K562 (cell line): ENCODE measurements around the gene HSPA5. TPM values are rescaled to one million over a fixed set of nuclear protein-coding genes. Genes with fewer than 3 reads are reported as not detected.

Experiments used
- CBFB ChIP-seq: sonication (generic); formaldehyde crosslinking; IDR thresholded peaks from 2 replicates; pipeline ENCODE4 v1.4.0; 2020; ENCODE audit warnings: mild to moderate bottlenecking, missing genetic modification reagents
- CHAMP1 ChIP-seq: fragments of 450-650 bp; IDR thresholded peaks from 2 replicates; pipeline ENCODE4 v1.6.1; 2016; ENCODE audit warnings: mild to moderate bottlenecking
- ETV6 ChIP-seq, 3 experiments: fragments of 150-350 bp in 1 of 3; sonication (generic) in 1 of 3; formaldehyde crosslinking in 1 of 3; IDR thresholded peaks; 2 replicates each; pipeline versions ENCODE4 v1.6.1 to v1.8.0; 2014 to 2022; ENCODE audit warnings: borderline replicate concordance in 2 of 3, low read depth in 2 of 3, antibody characterized with exemption in 1 of 3, low read length in 1 of 3, mild to moderate bottlenecking in 1 of 3, missing genetic modification reagents in 1 of 3
- EWSR1 ChIP-seq: fragments of 450-650 bp; IDR thresholded peaks from 2 replicates; pipeline ENCODE4 v1.6.1; 2018; ENCODE audit warnings: borderline replicate concordance, mild to moderate bottlenecking, low read depth, moderate library complexity; ENCODE audit not compliant: partially characterized antibody
- HDAC3 ChIP-seq: fragments of 450-650 bp; IDR thresholded peaks from 2 replicates; pipeline ENCODE4 v1.6.1; 2018; ENCODE audit warnings: borderline replicate concordance, mild to moderate bottlenecking, moderate library complexity; ENCODE audit not compliant: partially characterized antibody
- MED1 ChIP-seq: sonication (generic); formaldehyde crosslinking; IDR thresholded peaks from 2 replicates; pipeline ENCODE4 v1.8.1; 2023; ENCODE audit warnings: missing genetic modification reagents, borderline replicate concordance
- NBN ChIP-seq: fragments of 450-650 bp; IDR thresholded peaks from 2 replicates; pipeline ENCODE4 v1.6.1; 2016; ENCODE audit warnings: low read depth, mild to moderate bottlenecking
- PATZ1 ChIP-seq: fragments of 250-450 bp; sonication (Bioruptor Pico); IDR thresholded peaks from 2 replicates; pipeline ENCODE4 v1.5.0; 2020; ENCODE audit warnings: mild to moderate bottlenecking, borderline replicate concordance
- TCF15 ChIP-seq: fragments of 250-450 bp; sonication (Bioruptor Pico); IDR thresholded peaks from 2 replicates; pipeline ENCODE4 v1.8.0; 2022; ENCODE audit warnings: moderate library complexity, mild to moderate bottlenecking, inconsistent platforms
- TGIF2 ChIP-seq: sonication (generic); formaldehyde crosslinking; IDR thresholded peaks from 2 replicates; pipeline ENCODE4 v1.8.1; 2022; ENCODE audit warnings: mild to moderate bottlenecking, missing genetic modification reagents, moderate library complexity
- U2AF2 ChIP-seq: fragments of 200-400 bp; formaldehyde crosslinking; optimal IDR thresholded peaks from 2 replicates; pipeline ENCODE3; 2017; ENCODE audit warnings: low read depth, mild to moderate bottlenecking, low read length
- ZEB2 ChIP-seq: fragments of 450-650 bp; IDR thresholded peaks from 2 replicates; pipeline ENCODE4 v1.6.1; 2016
- ZNF778 ChIP-seq: fragments of 450-650 bp; formaldehyde crosslinking; IDR thresholded peaks from 2 replicates; pipeline ENCODE4 v1.4.0; 2020; ENCODE audit warnings: mild to moderate bottlenecking, moderate library complexity
- polyA plus RNA-seq, 8 experiments: library from polyadenylated mRNA; depleted of rRNA in 4 of 8; stranded (reverse) in 5 of 8; unstranded in 3 of 8; fragments of >200 nt; fragmentation: Nextera tagmentation in 2 of 8; fragmentation: Illumina TruSeq in 1 of 8; extraction: Ambion mirVana in 2 of 8; extraction: Trizol in 1 of 8; gene quantifications; 2 replicates each; pipeline versions ENCODE4 v1.2.1 to v1.2.3, GENCODE V29; 2011 to 2014; ENCODE audit warnings: inconsistent platforms in 1 of 8, missing spikeins in 1 of 8
- total RNA-seq, 7 experiments: library from RNA; depleted of rRNA in 6 of 7; stranded (reverse); fragments of >200 nt in 6 of 7; fragmentation: Illumina TruSeq in 2 of 7; extraction: Trizol in 2 of 7; gene quantifications; 2 replicates each; pipeline versions ENCODE4 v1.2.1 to v1.2.3, GENCODE V29; 2011 to 2021; ENCODE audit warnings: low replicate concordance in 1 of 7
- TF ChIP-seq, protein P1 (sequence below): fragments of 450-650 bp; IDR thresholded peaks from 2 replicates; pipeline ENCODE4 v1.6.1; 2016; ENCODE audit warnings: antibody characterized with exemption
- TF ChIP-seq, protein P2 (sequence below): sonication (generic); formaldehyde crosslinking; IDR thresholded peaks from 2 replicates; pipeline ENCODE4 v1.8.0; 2022; ENCODE audit warnings: missing genetic modification reagents, mild to moderate bottlenecking, moderate library complexity, borderline replicate concordance
- TF ChIP-seq, protein P3 (sequence below): fragments of 450-650 bp; IDR thresholded peaks from 2 replicates; pipeline ENCODE4 v1.6.1; 2017; ENCODE audit warnings: antibody characterized with exemption

Gene HSPA5
- total and polyA plus RNA-seq, 9 of the 15 experiments (the other 6 are each of a cell fraction or from before 2014, with no cell fraction given) = 48.0 to 265 (median 113) TPM

GRCh38 chr9:125246261-125246667, 5.1 kb upstream of the HSPA5 start (continued):
- TF ChIP-seq, protein P1, sequence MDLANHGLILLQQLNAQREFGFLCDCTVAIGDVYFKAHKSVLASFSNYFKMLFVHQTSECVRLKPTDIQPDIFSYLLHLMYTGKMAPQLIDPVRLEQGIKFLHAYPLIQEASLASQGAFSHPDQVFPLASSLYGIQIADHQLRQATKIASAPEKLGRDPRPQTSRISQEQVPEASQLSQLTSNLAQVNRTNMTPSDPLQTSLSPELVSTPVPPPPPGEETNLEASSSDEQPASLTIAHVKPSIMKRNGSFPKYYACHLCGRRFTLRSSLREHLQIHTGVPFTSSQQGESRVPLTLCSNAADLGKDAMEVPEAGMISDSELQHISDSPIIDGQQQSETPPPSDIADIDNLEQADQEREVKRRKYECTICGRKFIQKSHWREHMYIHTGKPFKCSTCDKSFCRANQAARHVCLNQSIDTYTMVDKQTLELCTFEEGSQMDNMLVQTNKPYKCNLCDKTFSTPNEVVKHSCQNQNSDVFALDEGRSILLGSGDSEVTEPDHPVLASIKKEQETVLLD = no peak
- TF ChIP-seq ETV6 (IDR thresholded peaks at IDR 0.05; ENCODE audit: borderline replicate concordance in 1 of 2, low read depth in 2 of 2, low read length in 1 of 2) (no peak), ETV6 (CRISPR knock-in tag; IDR thresholded peaks at IDR 0.05; ENCODE audit: borderline replicate concordance) (no peak), TGIF2 (CRISPR knock-in tag) (no peak), TCF15 (CRISPR knock-in tag) (no peak), HDAC3 (no peak), MED1 (CRISPR knock-in tag) (no peak), CHAMP1 (no peak), PATZ1 (CRISPR knock-in tag) (no peak), EWSR1 (no peak), ZEB2 (0 out of 2 replicates have a peak, but pooled peaks have one; percentile 25), U2AF2 (no peak), NBN (peak; percentile 60; the same call in 1 of the 2 replicates), CBFB (no peak), ZNF778 (CRISPR knock-in tag) (no peak)
- TF ChIP-seq, protein P2, sequence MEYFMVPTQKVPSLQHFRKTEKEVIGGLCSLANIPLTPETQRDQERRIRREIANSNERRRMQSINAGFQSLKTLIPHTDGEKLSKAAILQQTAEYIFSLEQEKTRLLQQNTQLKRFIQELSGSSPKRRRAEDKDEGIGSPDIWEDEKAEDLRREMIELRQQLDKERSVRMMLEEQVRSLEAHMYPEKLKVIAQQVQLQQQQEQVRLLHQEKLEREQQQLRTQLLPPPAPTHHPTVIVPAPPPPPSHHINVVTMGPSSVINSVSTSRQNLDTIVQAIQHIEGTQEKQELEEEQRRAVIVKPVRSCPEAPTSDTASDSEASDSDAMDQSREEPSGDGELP (CRISPR knock-in tag) = peak; percentile 53
- TF ChIP-seq, protein P3, sequence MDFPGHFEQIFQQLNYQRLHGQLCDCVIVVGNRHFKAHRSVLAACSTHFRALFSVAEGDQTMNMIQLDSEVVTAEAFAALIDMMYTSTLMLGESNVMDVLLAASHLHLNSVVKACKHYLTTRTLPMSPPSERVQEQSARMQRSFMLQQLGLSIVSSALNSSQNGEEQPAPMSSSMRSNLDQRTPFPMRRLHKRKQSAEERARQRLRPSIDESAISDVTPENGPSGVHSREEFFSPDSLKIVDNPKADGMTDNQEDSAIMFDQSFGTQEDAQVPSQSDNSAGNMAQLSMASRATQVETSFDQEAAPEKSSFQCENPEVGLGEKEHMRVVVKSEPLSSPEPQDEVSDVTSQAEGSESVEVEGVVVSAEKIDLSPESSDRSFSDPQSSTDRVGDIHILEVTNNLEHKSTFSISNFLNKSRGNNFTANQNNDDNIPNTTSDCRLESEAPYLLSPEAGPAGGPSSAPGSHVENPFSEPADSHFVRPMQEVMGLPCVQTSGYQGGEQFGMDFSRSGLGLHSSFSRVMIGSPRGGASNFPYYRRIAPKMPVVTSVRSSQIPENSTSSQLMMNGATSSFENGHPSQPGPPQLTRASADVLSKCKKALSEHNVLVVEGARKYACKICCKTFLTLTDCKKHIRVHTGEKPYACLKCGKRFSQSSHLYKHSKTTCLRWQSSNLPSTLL = no peak
